IMR-90 (cell line): Measurements from ENCODE around the gene CNNM1. TPM values are rescaled to one million over a fixed set of nuclear protein-coding genes. Genes with fewer than 3 reads are reported as not detected.

ENCODE experiments used
- ATAC-seq: fragments of 200-7000 bp; cut with Tn5 transposase; 2 replicates; pipeline ENCODE4 v1.9.1; 2020; ENCODE audit warnings: low read depth, mild to moderate bottlenecking, moderate library complexity
- BruUV-seq: library from RNA; stranded (reverse); fragments of 400-500 nt; replicated peaks from 2 replicates; lab custom pipeline; 2021; lab: Mats Ljungman, UMichigan
- CTCF ChIA-PET: fragments of 300-600 bp; formaldehyde crosslinking; extraction: SDS; loops from one replicate; lab custom pipeline; 2021; ENCODE audit warnings: antibody characterized with exemption; lab: Yijun Ruan, JAX
- POLR2A ChIA-PET: fragments of 300-600 bp; sonication (Branson Sonifier 250); formaldehyde crosslinking; loops from one replicate; lab custom pipeline; 2022; ENCODE audit warnings: antibody characterized with exemption; ENCODE audit not compliant: unreplicated experiment; lab: Charles Lee
- DNase-seq: peaks from one replicate; pipeline ENCODE4 v3.0.0; 2013
- H2AFZ ChIP-seq: replicated peaks from 2 replicates; pipeline ENCODE3; 2013; ENCODE audit warnings: low read length, mild to moderate bottlenecking; ENCODE audit not compliant: poor library complexity
- H2AK5ac ChIP-seq: 2 replicates; pipeline ENCODE4 v1.6.1; 2013; ENCODE audit warnings: low read depth, low read length, inconsistent platforms
- H2AK9ac ChIP-seq: replicated peaks from 2 replicates; pipeline ENCODE3; 2013; ENCODE audit warnings: mild to moderate bottlenecking, low read depth, low read length, moderate library complexity; ENCODE audit not compliant: poor library complexity
- H2BK120ac ChIP-seq: 2 replicates; pipeline ENCODE4 v1.6.1; 2013; ENCODE audit warnings: low read depth, low read length, inconsistent platforms
- H2BK15ac ChIP-seq: 3 replicates; pipeline ENCODE4 v1.6.1; 2013; ENCODE audit warnings: low read depth, low read length, inconsistent platforms
- H2BK20ac ChIP-seq: 2 replicates; pipeline ENCODE4 v1.6.1; 2013; ENCODE audit warnings: low read depth, mild to moderate bottlenecking, inconsistent platforms, low read length, moderate library complexity
- H2BK5ac ChIP-seq: 2 replicates; pipeline ENCODE4 v1.6.1; 2013; ENCODE audit warnings: mild to moderate bottlenecking, low read depth, low read length, inconsistent platforms; ENCODE audit not compliant: poor library complexity, severe bottlenecking
- H3K14ac ChIP-seq: replicated peaks from 2 replicates; pipeline ENCODE4 v1.6.1; 2013; ENCODE audit warnings: low read depth, low read length, inconsistent platforms
- H3K18ac ChIP-seq: 2 replicates; pipeline ENCODE4 v1.6.1; 2013; ENCODE audit warnings: low read depth, low read length, control low read depth
- H3K23ac ChIP-seq: 2 replicates; pipeline ENCODE4 v1.6.1; 2013; ENCODE audit warnings: low read depth, low read length, inconsistent platforms
- H3K27ac ChIP-seq: 2 replicates; pipeline ENCODE4 v1.5.1; 2013; ENCODE audit warnings: mild to moderate bottlenecking, control low read depth, low read length; ENCODE audit not compliant: insufficient read depth
- H3K27me3 ChIP-seq: 2 replicates; pipeline ENCODE4 v1.6.1; 2013; ENCODE audit warnings: low read length; ENCODE audit not compliant: control insufficient read depth, insufficient read depth
- H3K36me3 ChIP-seq: 2 replicates; pipeline ENCODE4 v1.6.1; 2013; ENCODE audit warnings: low read length, mixed read lengths; ENCODE audit not compliant: control insufficient read depth, insufficient read depth
- H3K4ac ChIP-seq: 2 replicates; pipeline ENCODE4 v1.6.1; 2013; ENCODE audit warnings: low read depth, low read length, inconsistent platforms
- H3K4me1 ChIP-seq: 2 replicates; pipeline ENCODE4 v1.6.1; 2013; ENCODE audit warnings: low read length, mixed read lengths; ENCODE audit not compliant: control insufficient read depth, insufficient read depth
- H3K4me2 ChIP-seq: 2 replicates; pipeline ENCODE4 v1.6.1; 2013; ENCODE audit warnings: low read depth, mild to moderate bottlenecking, control low read depth, low read length, moderate library complexity
- H3K4me3 ChIP-seq: 2 replicates; pipeline ENCODE4 v1.5.1; 2013; ENCODE audit warnings: low read depth, mild to moderate bottlenecking, control low read depth, low read length, moderate library complexity; ENCODE audit not compliant: insufficient read depth
- H3K56ac ChIP-seq: 2 replicates; pipeline ENCODE4 v1.6.1; 2013; ENCODE audit warnings: low read length, inconsistent platforms; ENCODE audit not compliant: insufficient read depth; ENCODE audit errors: extremely low read depth
- H3K79me1 ChIP-seq, 2 experiments: 2 replicates each; pipeline ENCODE4 v1.6.1; 2013; ENCODE audit warnings: low read length in 2 of 2, inconsistent platforms in 1 of 2, low read depth in 1 of 2
- H3K9ac ChIP-seq: 2 replicates; pipeline ENCODE4 v1.6.1; 2013; ENCODE audit warnings: low read depth, low read length, control low read depth
- H3K9me1 ChIP-seq: 2 replicates; pipeline ENCODE4 v1.6.1; 2013; ENCODE audit warnings: low read length, inconsistent platforms; ENCODE audit not compliant: insufficient read depth
- H3K9me3 ChIP-seq: 2 replicates; pipeline ENCODE4 v1.6.1; 2013; ENCODE audit warnings: low read length; ENCODE audit not compliant: control insufficient read depth, insufficient read depth
- H4K20me1 ChIP-seq: 2 replicates; pipeline ENCODE4 v1.6.1; 2013; ENCODE audit warnings: low read length, inconsistent platforms; ENCODE audit not compliant: insufficient read depth
- H4K5ac ChIP-seq: 2 replicates; pipeline ENCODE4 v1.6.1; 2013; ENCODE audit warnings: mild to moderate bottlenecking, low read depth, low read length, control low read depth
- H4K8ac ChIP-seq, 2 experiments: 2 replicates each; pipeline ENCODE4 v1.6.1; 2013; ENCODE audit warnings: low read depth in 2 of 2, low read length in 2 of 2, control low read depth in 1 of 2, inconsistent platforms in 1 of 2
- H4K91ac ChIP-seq: 2 replicates; pipeline ENCODE4 v1.6.1; 2013; ENCODE audit warnings: low read depth, low read length, inconsistent platforms; ENCODE audit not compliant: insufficient read depth
- CEBPB ChIP-seq: IDR thresholded peaks from 2 replicates; pipeline ENCODE4 v1.6.1; 2012; ENCODE audit warnings: low read depth, low read length, improper control_type of control experiment
- CHD1 ChIP-seq: IDR thresholded peaks from 2 replicates; pipeline ENCODE4 v1.6.1; 2012; ENCODE audit warnings: low read depth, low read length, improper control_type of control experiment
- MAFK ChIP-seq: IDR thresholded peaks from 2 replicates; pipeline ENCODE4 v1.6.1; 2012; ENCODE audit warnings: low read depth, low read length, improper control_type of control experiment
- NFE2L2 ChIP-seq: fragments of 150-350 bp; IDR thresholded peaks from 2 replicates; pipeline ENCODE4 v1.6.1; 2016; ENCODE audit warnings: low read depth, mild to moderate bottlenecking, low read length
- POLR2A ChIP-seq: IDR thresholded peaks from 2 replicates; pipeline ENCODE4 v1.6.1; 2012; ENCODE audit warnings: mild to moderate bottlenecking, low read depth, low read length
- USF2 ChIP-seq: fragments of 150-350 bp; IDR thresholded peaks from 2 replicates; pipeline ENCODE4 v1.6.1; 2017; ENCODE audit warnings: mild to moderate bottlenecking, antibody characterized with exemption, low read length, low read depth
- WGBS, 2 experiments: methylation state at CpG; one replicate each; pipeline versions ENCODE4 v1.1.5 to v1.1.7; 2013; ENCODE audit warnings: missing lambda C conversion rate in 2 of 2; ENCODE audit not compliant: insufficient read length in 1 of 2; ENCODE audit errors: extremely low coverage in 2 of 2; 5-methylcytosine and 5-hydroxymethylcytosine counted together
- dilution Hi-C: fragments of 300-500 bp; cut with HindIII; formaldehyde crosslinking; loops from one replicate; pipeline ENCODE4 v1.14.3; 2018; ENCODE audit warnings: low sequenced_read_pairs; ENCODE audit not compliant: unreplicated experiment
- in situ Hi-C: fragments of 300-500 bp; cut with MboI; formaldehyde crosslinking; loops from 3 replicates; pipeline ENCODE4 v1.14.3; 2019; ENCODE audit warnings: low sequenced_read_pairs, inconsistent platforms, mixed read lengths
- intact Hi-C: fragments of 100-400 bp; cut with micrococcal nuclease; formaldehyde crosslinking; loops from 2 replicates; pipeline ENCODE4 v1.10.0; 2022
- polyA plus RNA-seq, 3 experiments: library from polyadenylated mRNA; depleted of rRNA; stranded (reverse); fragments of >200 nt; gene quantifications; 2 replicates each; pipeline ENCODE4 v1.2.3, GENCODE V29; 2012; ENCODE audit warnings: low replicate concordance in 1 of 3
- total RNA-seq: library from RNA; depleted of rRNA; stranded (reverse); fragments of >200 nt; gene quantifications from 2 replicates; pipeline ENCODE4 v1.2.3, GENCODE V29; 2012
- TF ChIP-seq, protein P1 (sequence below): conservative IDR thresholded peaks from 2 replicates; pipeline ENCODE4 v1.5.1; 2012; ENCODE audit warnings: mild to moderate bottlenecking, low read depth, low read length, improper control_type of control experiment

Gene CNNM1
- total and polyA plus RNA-seq, 2 of the 4 experiments (the other 2 are of a cell fraction), result 0.18 to 0.39 TPM

GRCh38 chr10:99347672-99348071, 18.5 kb downstream of the CNNM1 start:
- ATAC-seq (no peak), DNase-seq (no peak)
- no peaks in the 10 kb centered on the region for H3K36me3 ChIP-seq
- H3K4me1 ChIP-seq, result no peaks in the 10 kb centered on the region; the same call in 1 of the 2 replicates
- H4K91ac ChIP-seq, result no peak overlapping the region
- H2BK20ac ChIP-seq, result no peak overlapping the region
- no peak overlapping the region for H3K27ac ChIP-seq
- no peak overlapping the region for H2BK120ac ChIP-seq
- H4K8ac ChIP-seq, result no peak overlapping the region
- ChIA-PET POLR2A (no interaction called here), CTCF (no interaction called here)
- H3K56ac ChIP-seq, result no peak overlapping the region
- H3K9me3 ChIP-seq, result no peaks in the 10 kb centered on the region
- intact Hi-C loops, result no loop called here
- H3K9ac ChIP-seq, result no peak overlapping the region
- H2BK5ac ChIP-seq, result no peak overlapping the region
- no peak overlapping the region for H3K23ac ChIP-seq
- no peak overlapping the region for H4K5ac ChIP-seq
- TF ChIP-seq POLR2A (no peak), NFE2L2 (no peak), CHD1 (no peak), USF2 (no peak), CEBPB (no peak), MAFK (no peak)
- TF ChIP-seq, protein P1, sequence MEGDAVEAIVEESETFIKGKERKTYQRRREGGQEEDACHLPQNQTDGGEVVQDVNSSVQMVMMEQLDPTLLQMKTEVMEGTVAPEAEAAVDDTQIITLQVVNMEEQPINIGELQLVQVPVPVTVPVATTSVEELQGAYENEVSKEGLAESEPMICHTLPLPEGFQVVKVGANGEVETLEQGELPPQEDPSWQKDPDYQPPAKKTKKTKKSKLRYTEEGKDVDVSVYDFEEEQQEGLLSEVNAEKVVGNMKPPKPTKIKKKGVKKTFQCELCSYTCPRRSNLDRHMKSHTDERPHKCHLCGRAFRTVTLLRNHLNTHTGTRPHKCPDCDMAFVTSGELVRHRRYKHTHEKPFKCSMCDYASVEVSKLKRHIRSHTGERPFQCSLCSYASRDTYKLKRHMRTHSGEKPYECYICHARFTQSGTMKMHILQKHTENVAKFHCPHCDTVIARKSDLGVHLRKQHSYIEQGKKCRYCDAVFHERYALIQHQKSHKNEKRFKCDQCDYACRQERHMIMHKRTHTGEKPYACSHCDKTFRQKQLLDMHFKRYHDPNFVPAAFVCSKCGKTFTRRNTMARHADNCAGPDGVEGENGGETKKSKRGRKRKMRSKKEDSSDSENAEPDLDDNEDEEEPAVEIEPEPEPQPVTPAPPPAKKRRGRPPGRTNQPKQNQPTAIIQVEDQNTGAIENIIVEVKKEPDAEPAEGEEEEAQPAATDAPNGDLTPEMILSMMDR, result no peak
- H3K4ac ChIP-seq, result no peak overlapping the region
- no CpG with 5 or more reads among the region's 5 CpGs for WGBS, 2 experiments
- H3K4me3 ChIP-seq, result no peak overlapping the region
- dilution Hi-C loops, result no loop called here
- no peaks in the 10 kb centered on the region for H3K9me1 ChIP-seq
- H4K20me1 ChIP-seq, result no peaks in the 10 kb centered on the region
- BruUV-seq, result no TSS peak
- in situ Hi-C loops, result no loop called here
- no peak overlapping the region for H2AK9ac ChIP-seq
- no peaks in the 10 kb centered on the region for H3K79me1 ChIP-seq
- no peak overlapping the region for H3K14ac ChIP-seq
- no peak overlapping the region for H2BK15ac ChIP-seq
- H2AK5ac ChIP-seq, result no peak overlapping the region
- H3K27me3 ChIP-seq, result no peaks in the 10 kb centered on the region
- no peak overlapping the region for H2AFZ ChIP-seq
- H3K4me2 ChIP-seq, result no peak overlapping the region
- H3K18ac ChIP-seq, result no peak overlapping the region
